SK-N-SH (cell line): ENCODE results near the gene CELSR3. TPM values are rescaled to one million over a fixed set of nuclear protein-coding genes. Genes with fewer than 3 reads are reported as not detected.

ENCODE experiments used
- CTCF ChIA-PET: fragments of 300-600, 350-600 bp; formaldehyde crosslinking; extraction: SDS; loops from one replicate; lab custom pipeline; 2021; lab: Yijun Ruan, JAX
- POLR2A ChIA-PET: fragments of 350-600 bp; sonication (Branson Sonifier 250); formaldehyde crosslinking; extraction: SDS; loops from one replicate; lab custom pipeline; 2020; ENCODE audit warnings: antibody characterized with exemption, inconsistent platforms; lab: Yijun Ruan, JAX
- DNase-seq: peaks from one replicate; pipeline ENCODE4 v3.0.0; 2012
- H2AFZ ChIP-seq: fragments of 200-600 bp; sonication (generic); 2 replicates; pipeline ENCODE4 v1.8.1; 2016; ENCODE audit warnings: antibody characterized with exemption, mild to moderate bottlenecking, low read depth
- H3F3A ChIP-seq: fragments of 200-600 bp; sonication (generic); replicated peaks from 2 replicates; pipeline ENCODE3; 2016; ENCODE audit warnings: antibody characterized with exemption, mild to moderate bottlenecking; ENCODE audit not compliant: insufficient read depth
- H3K27ac ChIP-seq, 2 experiments: fragments of 200-500 bp in 1 of 2; fragments of 200-600 bp in 1 of 2; sonication (Bioruptor generic) in 1 of 2; sonication (generic), shearing (Covaris generic) in 1 of 2; 2 replicates each; pipeline versions ENCODE4 v1.5.1 to v1.6.1; 2014 to 2016; ENCODE audit warnings: low read depth in 2 of 2, inconsistent platforms in 1 of 2, low read length in 1 of 2, mild to moderate bottlenecking in 1 of 2, mixed read lengths in 1 of 2
- H3K27me3 ChIP-seq: fragments of 200-600 bp; sonication (generic), shearing (Covaris generic); 2 replicates; pipeline ENCODE4 v1.6.1; 2016; ENCODE audit warnings: mixed run types; ENCODE audit not compliant: insufficient read depth
- H3K36me3 ChIP-seq, 2 experiments: fragments of 200-500 bp in 1 of 2; fragments of 200-600 bp in 1 of 2; sonication (Bioruptor generic) in 1 of 2; sonication (generic) in 1 of 2; replicated peaks in 1 of 2; 2 replicates each; pipeline versions ENCODE3 to v1.5.1; 2014 to 2016; ENCODE audit warnings: low read length in 1 of 2, mild to moderate bottlenecking in 1 of 2; ENCODE audit not compliant: insufficient read depth in 2 of 2, control insufficient read depth in 1 of 2
- H3K4me1 ChIP-seq, 2 experiments: fragments of 200-500 bp in 1 of 2; fragments of 200-600 bp in 1 of 2; sonication (Bioruptor generic) in 1 of 2; sonication (generic), shearing (Covaris generic) in 1 of 2; 2 replicates each; pipeline versions ENCODE4 v1.5.1 to v1.6.1; 2014 to 2016; ENCODE audit warnings: low read depth in 1 of 2, low read length in 1 of 2, mixed run types in 1 of 2; ENCODE audit not compliant: insufficient read depth in 2 of 2, control insufficient read depth in 1 of 2
- H3K4me2 ChIP-seq: fragments of 200-600 bp; sonication (generic), shearing (Covaris generic); 2 replicates; pipeline ENCODE4 v1.6.1; 2017; ENCODE audit warnings: mixed run types
- H3K4me3 ChIP-seq, 2 experiments: fragments of 200-500 bp in 1 of 2; fragments of 200-600 bp in 1 of 2; sonication (Bioruptor generic) in 1 of 2; sonication (generic), shearing (Covaris generic) in 1 of 2; 2 replicates each; pipeline versions ENCODE4 v1.5.1 to v1.8.1; 2014 to 2016; ENCODE audit warnings: low read depth in 2 of 2, inconsistent platforms in 1 of 2, low read length in 1 of 2, mild to moderate bottlenecking in 1 of 2, mixed read lengths in 1 of 2, moderate library complexity in 1 of 2
- H3K79me2 ChIP-seq: fragments of 200-600 bp; sonication (generic); 2 replicates; pipeline ENCODE4 v1.8.1; 2017; ENCODE audit warnings: mild to moderate bottlenecking; ENCODE audit not compliant: insufficient read depth
- H3K9ac ChIP-seq: fragments of 200-600 bp; sonication (generic); 2 replicates; pipeline ENCODE4 v1.6.1; 2017; ENCODE audit warnings: mixed run types
- H3K9me2 ChIP-seq: fragments of 200-600 bp; sonication (generic); 2 replicates; pipeline ENCODE4 v1.6.1; 2017; ENCODE audit warnings: mixed run types
- H3K9me3 ChIP-seq: fragments of 200-600 bp; sonication (generic); 2 replicates; pipeline ENCODE4 v1.6.1; 2017; ENCODE audit warnings: mixed run types, mild to moderate bottlenecking, moderate library complexity
- H4K20me1 ChIP-seq: fragments of 200-600 bp; sonication (generic); 2 replicates; pipeline ENCODE4 v1.6.1; 2017; ENCODE audit warnings: mild to moderate bottlenecking, mixed run types; ENCODE audit not compliant: insufficient read depth
- CTCF ChIP-seq: fragments of 200-600 bp; sonication (generic); IDR thresholded peaks from 2 replicates; pipeline ENCODE4 v1.6.1; 2017; ENCODE audit warnings: antibody characterized with exemption, mild to moderate bottlenecking, moderate library complexity
- ELF1 ChIP-seq: IDR thresholded peaks from 2 replicates; pipeline ENCODE4 v1.4.0; 2012
- FOXJ3 ChIP-seq: sonication (generic); formaldehyde crosslinking; IDR thresholded peaks from 2 replicates; pipeline ENCODE4 v1.5.1; 2020; ENCODE audit warnings: mild to moderate bottlenecking, missing genetic modification reagents
- GABPA ChIP-seq: IDR thresholded peaks from 2 replicates; pipeline ENCODE4 v1.4.0; 2012; ENCODE audit warnings: low read depth, mild to moderate bottlenecking
- GATA2 ChIP-seq: sonication (generic); formaldehyde crosslinking; IDR thresholded peaks from 2 replicates; pipeline ENCODE4 v1.5.0; 2020; ENCODE audit warnings: mild to moderate bottlenecking, missing genetic modification reagents
- IRF3 ChIP-seq: fragments of 150-350 bp; IDR thresholded peaks from 2 replicates; pipeline ENCODE4 v1.6.1; 2016; ENCODE audit warnings: mild to moderate bottlenecking, low read depth, low read length
- JUND ChIP-seq: IDR thresholded peaks from 2 replicates; pipeline ENCODE4 v1.4.0; 2012
- MEF2A ChIP-seq: IDR thresholded peaks from 2 replicates; pipeline ENCODE4 v1.4.0; 2012; ENCODE audit warnings: low read depth, borderline replicate concordance
- PBX3 ChIP-seq: IDR thresholded peaks from 2 replicates; pipeline ENCODE4; 2012
- RAD21 ChIP-seq: IDR thresholded peaks from 2 replicates; pipeline ENCODE4 v1.6.1; 2012; ENCODE audit warnings: mild to moderate bottlenecking, low read length
- REST ChIP-seq: IDR thresholded peaks from 2 replicates; pipeline ENCODE4 v1.6.1; 2012; ENCODE audit warnings: mild to moderate bottlenecking, low read depth, low read length, moderate library complexity
- RXRA ChIP-seq: IDR thresholded peaks from 2 replicates; pipeline ENCODE4 v1.4.0; 2012; ENCODE audit warnings: low read depth, mild to moderate bottlenecking, borderline replicate concordance
- SIN3A ChIP-seq: IDR thresholded peaks from 2 replicates; pipeline ENCODE4 v1.6.1; 2012; ENCODE audit warnings: low read depth, mild to moderate bottlenecking, low read length, moderate library complexity, borderline replicate concordance
- TCF12 ChIP-seq: IDR thresholded peaks from 2 replicates; pipeline ENCODE4 v1.4.0; 2012
- USF2 ChIP-seq: fragments of 150-350 bp; IDR thresholded peaks from 2 replicates; pipeline ENCODE4 v1.6.1; 2017; ENCODE audit warnings: antibody characterized with exemption, low read length, low read depth, borderline replicate concordance
- YY1 ChIP-seq: IDR thresholded peaks from 2 replicates; pipeline ENCODE4 v1.4.0; 2012; ENCODE audit warnings: low read depth, mild to moderate bottlenecking
- ZBTB33 ChIP-seq: IDR thresholded peaks from 2 replicates; pipeline ENCODE4 v1.4.0; 2012; ENCODE audit warnings: low read depth, borderline replicate concordance
- WGBS: methylation state at CpG from one replicate; pipeline ENCODE4 v1.1.6; 2017; ENCODE audit warnings: low lambda C conversion rate; 5-methylcytosine and 5-hydroxymethylcytosine counted together
- polyA plus RNA-seq, 3 experiments: library from polyadenylated mRNA; depleted of rRNA; stranded (reverse); fragments of >200 nt; gene quantifications; 2 replicates each; pipeline ENCODE4 v1.2.3, GENCODE V29; 2012

CELSR3 gene
- polyA plus RNA-seq, 1 of the 3 experiments (the other 2 are of a cell fraction), result 11.7 TPM

GRCh38 chr3:48698891-48699290 is 36.2 kb upstream of the CELSR3 start (continued):
- TF ChIP-seq ZBTB33 (no peak), GATA2 (no peak), GABPA (no peak), SIN3A (no peak), RXRA (no peak), CTCF (no peak), MEF2A (no peak), PBX3 (no peak), FOXJ3 (CRISPR knock-in tag) (no peak), JUND (no peak), TCF12 (no peak), YY1 (no peak), ELF1 (no peak)
- TF ChIP-seq, all 33 proteins: peak for 0

GRCh38 chr3:48697952-48698351 is 35.3 kb upstream of the CELSR3 start:
- DNase-seq, result no peak
- Histone ChIP-seq H3K9ac (no peak overlapping the region), H3K4me3 (no peak overlapping the region), H3K36me3 (peaks cover 50 to 60% of the 10 kb centered on the region in 2 experiments), H3K27ac (no peak overlapping the region), H3K4me2 (no peak overlapping the region), H3K9me3 (no peaks in the 10 kb centered on the region), H3K9me2 (no peaks in the 10 kb centered on the region), H4K20me1 (peaks cover 98% of the 10 kb centered on the region), H2AFZ (no peak overlapping the region), H3K79me2 (peaks cover 97% of the 10 kb centered on the region), H3K27me3 (no peaks in the 10 kb centered on the region), H3F3A (peaks cover 42% of the 10 kb centered on the region), H3K4me1 (peaks cover 21 to 26% of the 10 kb centered on the region in 2 experiments; a peak in 3 of 4 replicates)
- 92% methylated on average over 3 of the region's 3 CpGs for WGBS
- CTCF ChIA-PET, result interaction anchor here (0.8 to 1.9 kb wide), 6 partner anchors 10 to 42 kb away, joined by 3 to 9 read pairs (median 4); no protein-coding TSS in a partner anchor
- TF ChIP-seq RAD21 (peak; percentile 13; the same call in 1 of the 2 replicates), USF2 (no peak), REST (no peak), IRF3 (no peak), ZBTB33 (no peak), RXRA (no peak), SIN3A (no peak), ELF1 (no peak)
- TF ChIP-seq, all 33 proteins: peak for 1
- POLR2A ChIA-PET, result no interaction called here
